ENCODE measurements around the gene MALRD1. TPM values are rescaled to one million over a fixed set of nuclear protein-coding genes. Genes with fewer than 3 reads are reported as not detected.

Gene MALRD1
- total and polyA plus RNA-seq, 2 experiments from 2014 or later, result 0.45 TPM; not detected in 1

DNA sequence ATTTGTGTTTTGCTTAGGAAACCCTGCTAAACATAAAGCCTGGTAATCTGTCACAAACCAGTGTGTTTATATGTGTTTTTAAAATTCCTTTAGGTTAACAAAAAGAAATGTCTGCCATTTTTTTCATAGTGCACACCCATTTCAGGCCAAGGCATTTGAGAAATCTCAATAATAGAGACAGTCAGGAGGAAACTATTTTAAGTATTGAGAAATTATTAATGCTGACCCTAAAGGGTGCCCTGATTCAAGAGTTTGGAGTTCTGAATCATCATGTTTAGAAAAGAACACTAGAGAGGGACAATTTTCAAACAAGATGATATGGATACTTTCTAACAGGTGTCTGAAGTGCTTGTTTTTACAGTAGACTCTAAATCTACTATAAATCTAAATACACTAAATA lies 28.7 kb downstream of the MALRD1 start:
- Histone ChIP-seq H3K27me3 (replicated peaks; ENCODE audit: insufficient read depth) (no peaks in the 10 kb centered on the region), H3K79me2 (ENCODE audit: insufficient read depth) (no peaks in the 10 kb centered on the region), H3K9ac (no peak overlapping the region), H3K27ac (no peak overlapping the region), H2AFZ (no peak overlapping the region), H3K4me1 (ENCODE audit: insufficient read depth) (no peaks in the 10 kb centered on the region), H3K9me3 (ENCODE audit: low read depth) (no peaks in the 10 kb centered on the region), H3K36me3 (ENCODE audit: low read depth) (no peaks in the 10 kb centered on the region), H3K4me2 (ENCODE audit: unreplicated experiment) (no peak overlapping the region), H4K20me1 (ENCODE audit: insufficient read depth) (no peaks in the 10 kb centered on the region), H3K9me2 (ENCODE audit: insufficient read depth) (no peaks in the 10 kb centered on the region), H3F3A (ENCODE audit: insufficient read depth) (no peaks in the 10 kb centered on the region), H3K4me3 (no peak overlapping the region)
- TF ChIP-seq EZH2 (IDR thresholded peaks at IDR 0.05; ENCODE audit: insufficient read depth, poor library complexity, severe bottlenecking) (no peak), EZH2phosphoT487 (IDR thresholded peaks at IDR 0.05; ENCODE audit: insufficient read depth, low read depth) (no peak)
- in situ Hi-C loops (cut with MboI), result no loop called here
- no peak for DNase-seq

DNA sequence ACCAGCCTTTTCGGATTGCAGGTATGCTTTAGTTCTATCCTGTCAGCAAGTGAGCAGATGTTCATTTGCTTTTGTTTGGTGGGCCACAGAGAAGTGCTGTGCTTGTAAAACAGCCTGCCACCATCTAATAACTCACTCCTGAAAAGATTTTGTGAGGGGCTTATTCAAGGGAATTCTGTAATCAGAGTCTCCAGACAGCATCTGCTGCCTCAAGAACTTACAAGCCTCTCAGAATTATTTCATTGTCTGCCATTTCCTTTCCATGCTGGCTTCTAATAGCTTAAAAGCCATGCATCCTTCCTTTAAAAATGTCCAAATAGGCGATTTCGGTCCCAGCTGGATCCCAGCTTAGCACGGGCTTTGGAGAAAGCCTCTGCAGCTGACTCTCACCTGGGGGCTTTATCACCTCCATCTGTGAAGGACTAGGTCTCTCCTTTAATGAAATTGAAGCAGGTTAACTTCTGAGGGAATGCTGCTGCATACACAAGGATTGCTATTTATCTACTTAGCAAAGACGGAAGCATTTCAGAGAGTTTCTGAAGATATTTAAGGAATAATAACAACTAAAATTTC lies 48.0 kb downstream of the MALRD1 start:
- no peak for DNase-seq
- no peaks in the 10 kb centered on the region for H3K79me2 ChIP-seq (ENCODE audit: insufficient read depth)
- H3K4me1 ChIP-seq (ENCODE audit: insufficient read depth), result no peaks in the 10 kb centered on the region
- in situ Hi-C loops (cut with MboI), result no loop called here
- H3K9ac ChIP-seq, result no peak overlapping the region
- no peak overlapping the region for H3K4me2 ChIP-seq (ENCODE audit: unreplicated experiment)
- 47 to 53% methylated on average over 5 of the region's 5 CpGs for WGBS, 2 experiments (ENCODE audit: low coverage in 1 of 2, low lambda C conversion rate in 2 of 2, missing lambda C conversion rate in 2 of 2)
- H3K9me3 ChIP-seq (ENCODE audit: low read depth), result no peaks in the 10 kb centered on the region
- no peaks in the 10 kb centered on the region for H3K27me3 ChIP-seq (replicated peaks; ENCODE audit: insufficient read depth)
- no peak overlapping the region for H3K27ac ChIP-seq
- H3K9me2 ChIP-seq (ENCODE audit: insufficient read depth), result no peaks in the 10 kb centered on the region
- no peaks in the 10 kb centered on the region for H3F3A ChIP-seq (ENCODE audit: insufficient read depth)
- no peaks in the 10 kb centered on the region for H4K20me1 ChIP-seq (ENCODE audit: insufficient read depth)
- H3K4me3 ChIP-seq, result no peak overlapping the region
- H2AFZ ChIP-seq, result no peak overlapping the region
- no peaks in the 10 kb centered on the region for H3K36me3 ChIP-seq (ENCODE audit: low read depth)
- TF ChIP-seq EZH2 (IDR thresholded peaks at IDR 0.05; ENCODE audit: insufficient read depth, poor library complexity, severe bottlenecking) (no peak), EZH2phosphoT487 (IDR thresholded peaks at IDR 0.05; ENCODE audit: insufficient read depth, low read depth) (no peak)

DNA sequence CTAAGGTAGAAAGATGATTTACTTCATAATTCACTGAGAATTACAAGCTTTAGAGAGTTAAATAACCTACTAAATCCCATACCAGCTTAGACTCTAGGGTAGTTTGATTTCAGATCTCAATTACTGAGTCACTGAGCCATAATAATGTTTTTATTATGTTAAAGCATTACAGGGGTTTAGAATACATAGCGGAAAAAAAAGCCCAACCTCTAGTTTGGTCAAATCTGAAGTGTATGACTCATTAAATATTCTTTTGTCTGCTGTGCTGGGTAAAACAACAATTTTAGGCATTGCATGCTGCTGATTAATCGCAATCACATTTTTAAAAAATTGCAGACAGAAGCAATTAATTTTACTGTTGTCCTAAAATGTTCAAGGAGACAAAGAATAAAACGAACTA lies 48.5 kb downstream of the MALRD1 start:
- Histone ChIP-seq H3K4me2 (ENCODE audit: unreplicated experiment) (no peak overlapping the region), H3K4me3 (no peak overlapping the region), H3K36me3 (ENCODE audit: low read depth) (no peaks in the 10 kb centered on the region), H4K20me1 (ENCODE audit: insufficient read depth) (no peaks in the 10 kb centered on the region), H3K27me3 (replicated peaks; ENCODE audit: insufficient read depth) (no peaks in the 10 kb centered on the region), H3K9ac (no peak overlapping the region), H2AFZ (no peak overlapping the region), H3K79me2 (ENCODE audit: insufficient read depth) (no peaks in the 10 kb centered on the region), H3K9me3 (ENCODE audit: low read depth) (no peaks in the 10 kb centered on the region), H3K4me1 (ENCODE audit: insufficient read depth) (no peaks in the 10 kb centered on the region), H3K27ac (no peak overlapping the region), H3K9me2 (ENCODE audit: insufficient read depth) (no peaks in the 10 kb centered on the region), H3F3A (ENCODE audit: insufficient read depth) (no peaks in the 10 kb centered on the region)
- TF ChIP-seq EZH2 (IDR thresholded peaks at IDR 0.05; ENCODE audit: insufficient read depth, poor library complexity, severe bottlenecking) (no peak), EZH2phosphoT487 (IDR thresholded peaks at IDR 0.05; ENCODE audit: insufficient read depth, low read depth) (no peak)
- WGBS, 2 experiments (ENCODE audit: low coverage in 1 of 2, low lambda C conversion rate in 2 of 2, missing lambda C conversion rate in 2 of 2), result 0 to 1% methylated on average over 3 of the region's 3 CpGs
- no peak for DNase-seq
- in situ Hi-C loops (cut with MboI), result no loop called here

- no peak for DNase-seq
- 43 to 54% methylated on average over 7 of the region's 7 CpGs for WGBS, 2 experiments (ENCODE audit: low coverage in 1 of 2, low lambda C conversion rate in 2 of 2, missing lambda C conversion rate in 2 of 2)
These were observed 50.2 kb downstream of the MALRD1 start for GRCh38 chr10:19098803-19099202.

GRCh38 chr10:19107406-19107805 lies 58.8 kb downstream of the MALRD1 start:
- H4K20me1 ChIP-seq (ENCODE audit: insufficient read depth), result no peaks in the 10 kb centered on the region
- no peaks in the 10 kb centered on the region for H3K9me2 ChIP-seq (ENCODE audit: insufficient read depth)
- WGBS, 2 experiments (ENCODE audit: low coverage in 1 of 2, low lambda C conversion rate in 2 of 2, missing lambda C conversion rate in 2 of 2), result 22 to 27% methylated on average over 1 of the region's 1 CpG
- H3K4me2 ChIP-seq (ENCODE audit: unreplicated experiment), result no peak overlapping the region
- no peaks in the 10 kb centered on the region for H3K79me2 ChIP-seq (ENCODE audit: insufficient read depth)
- H3K27me3 ChIP-seq (replicated peaks; ENCODE audit: insufficient read depth), result no peaks in the 10 kb centered on the region
- H3K27ac ChIP-seq, result no peak overlapping the region
- in situ Hi-C loops (cut with MboI), result no loop called here
- no peak overlapping the region for H3K9ac ChIP-seq
- H3F3A ChIP-seq (ENCODE audit: insufficient read depth), result no peaks in the 10 kb centered on the region
- TF ChIP-seq EZH2 (IDR thresholded peaks at IDR 0.05; ENCODE audit: insufficient read depth, poor library complexity, severe bottlenecking) (no peak), EZH2phosphoT487 (IDR thresholded peaks at IDR 0.05; ENCODE audit: insufficient read depth, low read depth) (no peak)
- H3K4me3 ChIP-seq, result no peak overlapping the region
- H2AFZ ChIP-seq, result no peak overlapping the region
- H3K9me3 ChIP-seq (ENCODE audit: low read depth), result no peaks in the 10 kb centered on the region
- no peaks in the 10 kb centered on the region for H3K4me1 ChIP-seq (ENCODE audit: insufficient read depth)
- H3K36me3 ChIP-seq (ENCODE audit: low read depth), result no peaks in the 10 kb centered on the region
- DNase-seq, result no peak

More at GRCh38 chr10:19098803-19099202, 50.2 kb downstream of the MALRD1 start:
- in situ Hi-C loops (cut with MboI), result no loop called here
- no peaks in the 10 kb centered on the region for H3K4me1 ChIP-seq (ENCODE audit: insufficient read depth)
- H3K9ac ChIP-seq, result no peak overlapping the region
- H3K36me3 ChIP-seq (ENCODE audit: low read depth), result no peaks in the 10 kb centered on the region
- no peaks in the 10 kb centered on the region for H3K79me2 ChIP-seq (ENCODE audit: insufficient read depth)
- no peaks in the 10 kb centered on the region for H3K27me3 ChIP-seq (replicated peaks; ENCODE audit: insufficient read depth)
- no peaks in the 10 kb centered on the region for H3K9me2 ChIP-seq (ENCODE audit: insufficient read depth)
- no peaks in the 10 kb centered on the region for H4K20me1 ChIP-seq (ENCODE audit: insufficient read depth)
- H3K4me3 ChIP-seq, result no peak overlapping the region
- TF ChIP-seq EZH2phosphoT487 (IDR thresholded peaks at IDR 0.05; ENCODE audit: insufficient read depth, low read depth), result no peak
- no peak for TF ChIP-seq EZH2 (IDR thresholded peaks at IDR 0.05; ENCODE audit: insufficient read depth, poor library complexity, severe bottlenecking)
- no peak overlapping the region for H2AFZ ChIP-seq
- H3K9me3 ChIP-seq (ENCODE audit: low read depth), result no peaks in the 10 kb centered on the region
- H3F3A ChIP-seq (ENCODE audit: insufficient read depth), result no peaks in the 10 kb centered on the region
- no peak overlapping the region for H3K4me2 ChIP-seq (ENCODE audit: unreplicated experiment)
- no peak overlapping the region for H3K27ac ChIP-seq

Measured in GM23248 (cell line).